Measurements from ENCODE around the gene ATOH8. TPM values are rescaled to one million over a fixed set of nuclear protein-coding genes. Genes with fewer than 3 reads are reported as not detected.

ATOH8 gene
- total RNA-seq, 1 experiment from 2014 or later = 0.81 TPM

DNA sequence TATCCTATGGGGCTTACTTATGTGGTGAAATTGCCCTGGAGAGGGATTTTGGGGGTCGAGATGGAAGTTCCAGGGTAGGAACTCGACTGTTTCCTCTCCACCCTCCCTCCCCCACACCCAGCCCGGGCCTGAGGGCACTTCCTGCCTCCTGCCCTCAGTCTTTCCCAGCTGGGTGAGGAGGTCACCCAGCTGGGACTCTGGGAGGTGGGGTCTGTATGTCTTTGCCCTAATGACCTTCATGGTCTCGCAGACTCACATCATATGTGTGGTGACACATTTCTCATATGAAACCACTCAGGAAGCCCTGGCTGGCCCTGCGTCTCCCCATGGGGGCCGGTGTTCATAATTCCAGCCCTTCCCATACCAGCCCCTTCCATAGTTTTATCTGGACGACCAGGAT is 12.4 kb downstream of the ATOH8 start (continued):
- TF ChIP-seq, protein P1, sequence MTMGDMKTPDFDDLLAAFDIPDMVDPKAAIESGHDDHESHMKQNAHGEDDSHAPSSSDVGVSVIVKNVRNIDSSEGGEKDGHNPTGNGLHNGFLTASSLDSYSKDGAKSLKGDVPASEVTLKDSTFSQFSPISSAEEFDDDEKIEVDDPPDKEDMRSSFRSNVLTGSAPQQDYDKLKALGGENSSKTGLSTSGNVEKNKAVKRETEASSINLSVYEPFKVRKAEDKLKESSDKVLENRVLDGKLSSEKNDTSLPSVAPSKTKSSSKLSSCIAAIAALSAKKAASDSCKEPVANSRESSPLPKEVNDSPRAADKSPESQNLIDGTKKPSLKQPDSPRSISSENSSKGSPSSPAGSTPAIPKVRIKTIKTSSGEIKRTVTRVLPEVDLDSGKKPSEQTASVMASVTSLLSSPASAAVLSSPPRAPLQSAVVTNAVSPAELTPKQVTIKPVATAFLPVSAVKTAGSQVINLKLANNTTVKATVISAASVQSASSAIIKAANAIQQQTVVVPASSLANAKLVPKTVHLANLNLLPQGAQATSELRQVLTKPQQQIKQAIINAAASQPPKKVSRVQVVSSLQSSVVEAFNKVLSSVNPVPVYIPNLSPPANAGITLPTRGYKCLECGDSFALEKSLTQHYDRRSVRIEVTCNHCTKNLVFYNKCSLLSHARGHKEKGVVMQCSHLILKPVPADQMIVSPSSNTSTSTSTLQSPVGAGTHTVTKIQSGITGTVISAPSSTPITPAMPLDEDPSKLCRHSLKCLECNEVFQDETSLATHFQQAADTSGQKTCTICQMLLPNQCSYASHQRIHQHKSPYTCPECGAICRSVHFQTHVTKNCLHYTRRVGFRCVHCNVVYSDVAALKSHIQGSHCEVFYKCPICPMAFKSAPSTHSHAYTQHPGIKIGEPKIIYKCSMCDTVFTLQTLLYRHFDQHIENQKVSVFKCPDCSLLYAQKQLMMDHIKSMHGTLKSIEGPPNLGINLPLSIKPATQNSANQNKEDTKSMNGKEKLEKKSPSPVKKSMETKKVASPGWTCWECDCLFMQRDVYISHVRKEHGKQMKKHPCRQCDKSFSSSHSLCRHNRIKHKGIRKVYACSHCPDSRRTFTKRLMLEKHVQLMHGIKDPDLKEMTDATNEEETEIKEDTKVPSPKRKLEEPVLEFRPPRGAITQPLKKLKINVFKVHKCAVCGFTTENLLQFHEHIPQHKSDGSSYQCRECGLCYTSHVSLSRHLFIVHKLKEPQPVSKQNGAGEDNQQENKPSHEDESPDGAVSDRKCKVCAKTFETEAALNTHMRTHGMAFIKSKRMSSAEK (CRISPR knock-in tag; IDR thresholded peaks at IDR 0.05; ENCODE audit: borderline replicate concordance) = no peak
- TF ChIP-seq ZNF219 (CRISPR knock-in tag; IDR thresholded peaks at IDR 0.05; ENCODE audit: borderline replicate concordance) (no peak), ZNF138 (CRISPR knock-in tag; conservative IDR thresholded peaks at IDR 0.05) (no peak), SOX15 (CRISPR knock-in tag; IDR thresholded peaks at IDR 0.05) (no peak), NFATC4 (CRISPR knock-in tag; IDR thresholded peaks at IDR 0.05) (no peak), GRHL2 (CRISPR knock-in tag; IDR thresholded peaks at IDR 0.05; ENCODE audit: insufficient replicate concordance, severe bottlenecking) (no peak), ZNF423 (CRISPR knock-in tag; IDR thresholded peaks at IDR 0.05) (no peak), ZNF671 (CRISPR knock-in tag; IDR thresholded peaks at IDR 0.05) (no peak), NFE2L1 (CRISPR knock-in tag; IDR thresholded peaks at IDR 0.05) (no peak), HMGA2 (CRISPR knock-in tag; IDR thresholded peaks at IDR 0.05) (no peak), NR1H2 (CRISPR knock-in tag; IDR thresholded peaks at IDR 0.05) (no peak)

DNA sequence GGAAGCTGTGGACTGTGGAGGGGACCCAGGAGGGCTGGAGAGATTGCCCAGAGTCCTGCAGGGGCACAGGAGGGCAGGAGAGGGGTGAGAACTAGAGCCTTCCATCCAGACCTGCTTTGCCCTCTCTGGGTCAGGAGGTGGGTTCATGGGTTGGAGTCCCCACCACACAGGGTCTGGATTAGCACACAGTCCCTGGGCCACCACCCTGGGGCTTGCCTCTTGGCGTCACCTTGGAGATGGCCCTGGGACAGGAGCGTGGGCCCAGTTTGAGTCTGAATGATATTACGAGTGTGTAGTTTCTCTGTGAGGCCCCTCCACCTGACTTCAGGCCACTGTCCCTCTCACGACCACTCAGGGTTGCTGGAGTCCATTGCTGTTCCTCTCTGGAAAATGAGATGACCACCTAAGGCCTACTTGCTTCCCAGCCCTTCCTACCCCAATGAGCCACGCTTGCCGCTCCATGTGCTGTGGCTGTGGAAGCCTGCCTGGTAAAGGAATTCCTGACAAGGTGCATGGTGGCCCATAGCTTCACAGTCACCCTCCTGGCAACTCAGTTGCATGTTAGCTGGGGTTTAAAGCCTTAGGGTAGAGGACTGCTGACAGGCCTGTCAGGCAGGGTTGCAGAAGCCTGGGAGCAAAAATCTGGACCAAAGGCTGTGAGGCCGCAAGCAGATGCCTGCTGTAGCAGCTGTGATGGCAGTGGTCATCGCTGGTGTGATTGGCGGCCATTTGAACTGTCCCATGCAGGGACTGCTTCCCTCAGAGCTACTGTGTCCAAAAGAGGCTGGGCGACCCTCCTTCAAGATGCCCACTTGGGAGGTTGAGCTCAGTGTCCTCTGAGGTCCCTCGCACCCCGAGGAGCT is 14.2 kb downstream of the ATOH8 start:
- Mint-ChIP-seq H3K27ac (no peak overlapping the region), H3K4me1 (peaks cover 75% of the 10 kb centered on the region), H3K4me3 (no peak overlapping the region), H3K27me3 (ENCODE audit: low read depth) (peaks cover 58% of the 10 kb centered on the region), H3K9me3 (no peaks in the 10 kb centered on the region), H3K36me3 (no peaks in the 10 kb centered on the region)
- CTCF ChIA-PET = interaction anchor here (0.8 to 7.1 kb wide), 12 partner anchors 8 to 131 kb away, joined by 3 to 126 read pairs (median 7); partner anchors contain the start of gene ATOH8
- DNase-seq (ENCODE audit: low spot score) (no peak), ATAC-seq (no peak)
- POLR2A ChIA-PET = interaction anchor here (0.9 kb wide), 1 partner anchor 8 kb away, joined by 3 read pairs; no protein-coding TSS in a partner anchor
- TF ChIP-seq ZNF317 (CRISPR knock-in tag; IDR thresholded peaks at IDR 0.05; ENCODE audit: borderline replicate concordance, low read depth) = no peak
- no peak for TF ChIP-seq RORB (CRISPR knock-in tag; IDR thresholded peaks at IDR 0.05)
- TF ChIP-seq NFATC4 (CRISPR knock-in tag; IDR thresholded peaks at IDR 0.05) = no peak
- no peak for TF ChIP-seq ESRRA (CRISPR knock-in tag; IDR thresholded peaks at IDR 0.05; ENCODE audit: borderline replicate concordance)
- TF ChIP-seq, protein P2, sequence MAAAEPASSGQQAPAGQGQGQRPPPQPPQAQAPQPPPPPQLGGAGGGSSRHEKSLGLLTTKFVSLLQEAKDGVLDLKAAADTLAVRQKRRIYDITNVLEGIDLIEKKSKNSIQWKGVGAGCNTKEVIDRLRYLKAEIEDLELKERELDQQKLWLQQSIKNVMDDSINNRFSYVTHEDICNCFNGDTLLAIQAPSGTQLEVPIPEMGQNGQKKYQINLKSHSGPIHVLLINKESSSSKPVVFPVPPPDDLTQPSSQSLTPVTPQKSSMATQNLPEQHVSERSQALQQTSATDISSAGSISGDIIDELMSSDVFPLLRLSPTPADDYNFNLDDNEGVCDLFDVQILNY (CRISPR knock-in tag; IDR thresholded peaks at IDR 0.05) = no peak
- TF ChIP-seq CBFB (CRISPR knock-in tag; IDR thresholded peaks at IDR 0.05; ENCODE audit: low read depth) = no peak
- TF ChIP-seq, protein P3, sequence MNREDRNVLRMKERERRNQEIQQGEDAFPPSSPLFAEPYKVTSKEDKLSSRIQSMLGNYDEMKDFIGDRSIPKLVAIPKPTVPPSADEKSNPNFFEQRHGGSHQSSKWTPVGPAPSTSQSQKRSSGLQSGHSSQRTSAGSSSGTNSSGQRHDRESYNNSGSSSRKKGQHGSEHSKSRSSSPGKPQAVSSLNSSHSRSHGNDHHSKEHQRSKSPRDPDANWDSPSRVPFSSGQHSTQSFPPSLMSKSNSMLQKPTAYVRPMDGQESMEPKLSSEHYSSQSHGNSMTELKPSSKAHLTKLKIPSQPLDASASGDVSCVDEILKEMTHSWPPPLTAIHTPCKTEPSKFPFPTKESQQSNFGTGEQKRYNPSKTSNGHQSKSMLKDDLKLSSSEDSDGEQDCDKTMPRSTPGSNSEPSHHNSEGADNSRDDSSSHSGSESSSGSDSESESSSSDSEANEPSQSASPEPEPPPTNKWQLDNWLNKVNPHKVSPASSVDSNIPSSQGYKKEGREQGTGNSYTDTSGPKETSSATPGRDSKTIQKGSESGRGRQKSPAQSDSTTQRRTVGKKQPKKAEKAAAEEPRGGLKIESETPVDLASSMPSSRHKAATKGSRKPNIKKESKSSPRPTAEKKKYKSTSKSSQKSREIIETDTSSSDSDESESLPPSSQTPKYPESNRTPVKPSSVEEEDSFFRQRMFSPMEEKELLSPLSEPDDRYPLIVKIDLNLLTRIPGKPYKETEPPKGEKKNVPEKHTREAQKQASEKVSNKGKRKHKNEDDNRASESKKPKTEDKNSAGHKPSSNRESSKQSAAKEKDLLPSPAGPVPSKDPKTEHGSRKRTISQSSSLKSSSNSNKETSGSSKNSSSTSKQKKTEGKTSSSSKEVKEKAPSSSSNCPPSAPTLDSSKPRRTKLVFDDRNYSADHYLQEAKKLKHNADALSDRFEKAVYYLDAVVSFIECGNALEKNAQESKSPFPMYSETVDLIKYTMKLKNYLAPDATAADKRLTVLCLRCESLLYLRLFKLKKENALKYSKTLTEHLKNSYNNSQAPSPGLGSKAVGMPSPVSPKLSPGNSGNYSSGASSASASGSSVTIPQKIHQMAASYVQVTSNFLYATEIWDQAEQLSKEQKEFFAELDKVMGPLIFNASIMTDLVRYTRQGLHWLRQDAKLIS (CRISPR knock-in tag; IDR thresholded peaks at IDR 0.05; ENCODE audit: borderline replicate concordance) = no peak
- TF ChIP-seq, protein P4, sequence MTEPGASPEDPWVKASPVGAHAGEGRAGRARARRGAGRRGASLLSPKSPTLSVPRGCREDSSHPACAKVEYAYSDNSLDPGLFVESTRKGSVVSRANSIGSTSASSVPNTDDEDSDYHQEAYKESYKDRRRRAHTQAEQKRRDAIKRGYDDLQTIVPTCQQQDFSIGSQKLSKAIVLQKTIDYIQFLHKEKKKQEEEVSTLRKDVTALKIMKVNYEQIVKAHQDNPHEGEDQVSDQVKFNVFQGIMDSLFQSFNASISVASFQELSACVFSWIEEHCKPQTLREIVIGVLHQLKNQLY (CRISPR knock-in tag; IDR thresholded peaks at IDR 0.05) = no peak
- TF ChIP-seq, protein P5, sequence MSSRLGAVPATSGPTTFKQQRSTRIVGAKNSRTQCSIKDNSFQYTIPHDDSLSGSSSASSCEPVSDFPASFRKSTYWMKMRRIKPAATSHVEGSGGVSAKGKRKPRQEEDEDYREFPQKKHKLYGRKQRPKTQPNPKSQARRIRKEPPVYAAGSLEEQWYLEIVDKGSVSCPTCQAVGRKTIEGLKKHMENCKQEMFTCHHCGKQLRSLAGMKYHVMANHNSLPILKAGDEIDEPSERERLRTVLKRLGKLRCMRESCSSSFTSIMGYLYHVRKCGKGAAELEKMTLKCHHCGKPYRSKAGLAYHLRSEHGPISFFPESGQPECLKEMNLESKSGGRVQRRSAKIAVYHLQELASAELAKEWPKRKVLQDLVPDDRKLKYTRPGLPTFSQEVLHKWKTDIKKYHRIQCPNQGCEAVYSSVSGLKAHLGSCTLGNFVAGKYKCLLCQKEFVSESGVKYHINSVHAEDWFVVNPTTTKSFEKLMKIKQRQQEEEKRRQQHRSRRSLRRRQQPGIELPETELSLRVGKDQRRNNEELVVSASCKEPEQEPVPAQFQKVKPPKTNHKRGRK (CRISPR knock-in tag; IDR thresholded peaks at IDR 0.05; ENCODE audit: borderline replicate concordance) = no peak
- no peak for TF ChIP-seq ATF1 (CRISPR knock-in tag; IDR thresholded peaks at IDR 0.05)
- no peak for TF ChIP-seq EMX1 (CRISPR knock-in tag; IDR thresholded peaks at IDR 0.05)
- TF ChIP-seq NR3C1 (CRISPR knock-in tag; conservative IDR thresholded peaks at IDR 0.05; ENCODE audit: low read depth) = no peak
- TF ChIP-seq, protein P6, sequence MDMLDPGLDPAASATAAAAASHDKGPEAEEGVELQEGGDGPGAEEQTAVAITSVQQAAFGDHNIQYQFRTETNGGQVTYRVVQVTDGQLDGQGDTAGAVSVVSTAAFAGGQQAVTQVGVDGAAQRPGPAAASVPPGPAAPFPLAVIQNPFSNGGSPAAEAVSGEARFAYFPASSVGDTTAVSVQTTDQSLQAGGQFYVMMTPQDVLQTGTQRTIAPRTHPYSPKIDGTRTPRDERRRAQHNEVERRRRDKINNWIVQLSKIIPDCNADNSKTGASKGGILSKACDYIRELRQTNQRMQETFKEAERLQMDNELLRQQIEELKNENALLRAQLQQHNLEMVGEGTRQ (CRISPR knock-in tag; IDR thresholded peaks at IDR 0.05) = no peak
- no peak for TF ChIP-seq CREM (CRISPR knock-in tag; IDR thresholded peaks at IDR 0.05)
